GM23338 (cell line): ENCODE data around the gene CHIC1. TPM values are rescaled to one million over a fixed set of nuclear protein-coding genes. Genes with fewer than 3 reads are reported as not detected.
"Not testable (repeated sequence)": the region's sequence is repeated elsewhere in the genome, so short reads cannot be mapped to it uniquely, and the experiment has no call there.

Source experiments
- ATAC-seq: fragments of 200-7000 bp; cut with Tn5 transposase; 3 replicates; pipeline ENCODE4 v1.9.1; 2020
- DNase-seq: peaks from one replicate; pipeline ENCODE4 v3.0.0-alpha.2; 2015; ENCODE audit warnings: low spot score
- H2AFZ ChIP-seq: fragments of 200-600 bp; sonication (generic); 2 replicates; pipeline ENCODE4 v1.8.0; 2016; ENCODE audit warnings: antibody characterized with exemption, mild to moderate bottlenecking, moderate library complexity
- H3F3A ChIP-seq: fragments of 200-600 bp; sonication (generic); replicated peaks from 2 replicates; pipeline ENCODE4 v1.8.0; 2017; ENCODE audit warnings: antibody characterized with exemption, mixed run types, low read depth
- H3K27ac ChIP-seq: fragments of 200-600 bp; sonication (generic); 2 replicates; pipeline ENCODE4 v1.6.1; 2016; ENCODE audit warnings: low read depth
- H3K27me3 ChIP-seq: fragments of 200-600 bp; sonication (generic); 2 replicates; pipeline ENCODE4 v1.8.0; 2016; ENCODE audit warnings: mild to moderate bottlenecking, mixed run types, moderate library complexity; ENCODE audit not compliant: insufficient read depth
- H3K36me3 ChIP-seq: fragments of 200-600 bp; sonication (generic); 2 replicates; pipeline ENCODE4 v1.8.0; 2016; ENCODE audit warnings: mild to moderate bottlenecking; ENCODE audit not compliant: insufficient read depth
- H3K4me1 ChIP-seq: fragments of 200-600 bp; sonication (generic); 2 replicates; pipeline ENCODE4 v1.8.0; 2016; ENCODE audit warnings: mild to moderate bottlenecking, moderate library complexity; ENCODE audit not compliant: insufficient read depth
- H3K4me2 ChIP-seq: fragments of 200-600 bp; sonication (generic); 2 replicates; pipeline ENCODE4 v1.7.1; 2017; ENCODE audit warnings: mixed run types
- H3K4me3 ChIP-seq: fragments of 200-600 bp; sonication (generic); 2 replicates; pipeline ENCODE4 v1.6.1; 2016; ENCODE audit warnings: mixed run types
- H3K79me2 ChIP-seq: fragments of 200-600 bp; sonication (generic); replicated peaks from 2 replicates; pipeline ENCODE4 v1.8.0; 2017; ENCODE audit warnings: mild to moderate bottlenecking; ENCODE audit not compliant: insufficient read depth
- H3K9me2 ChIP-seq: fragments of 200-600 bp; sonication (generic); 2 replicates; pipeline ENCODE4 v1.8.0; 2017; ENCODE audit not compliant: insufficient read depth
- H4K20me1 ChIP-seq: fragments of 200-600 bp; sonication (generic); replicated peaks from 2 replicates; pipeline ENCODE4 v1.8.0; 2017; ENCODE audit warnings: mild to moderate bottlenecking; ENCODE audit not compliant: insufficient read depth
- H3K27ac Mint-ChIP-seq: 2 replicates; pipeline ENCODE4 v1.8.0; 2020; ENCODE audit warnings: inconsistent platforms, mild to moderate bottlenecking, moderate library complexity, mixed read lengths
- H3K27me3 Mint-ChIP-seq: 3 replicates; pipeline ENCODE4 v1.8.0; 2022; ENCODE audit warnings: low read depth, mild to moderate bottlenecking, moderate library complexity, mixed read lengths, inconsistent platforms; ENCODE audit not compliant: insufficient read depth, poor library complexity
- H3K36me3 Mint-ChIP-seq: 3 replicates; pipeline ENCODE4 v1.8.0; 2021; ENCODE audit warnings: low read depth, mild to moderate bottlenecking, inconsistent platforms, moderate library complexity, mixed read lengths
- H3K4me1 Mint-ChIP-seq: 3 replicates; pipeline ENCODE4 v1.8.0; 2020; ENCODE audit warnings: mild to moderate bottlenecking, inconsistent platforms, mixed read lengths
- H3K4me3 Mint-ChIP-seq: 3 replicates; pipeline ENCODE4 v1.8.0; 2021; ENCODE audit warnings: moderate library complexity, mild to moderate bottlenecking, inconsistent platforms, mixed read lengths
- H3K9me3 Mint-ChIP-seq: 3 replicates; pipeline ENCODE4 v1.8.0; 2020; ENCODE audit warnings: moderate library complexity, mild to moderate bottlenecking, inconsistent platforms, mixed read lengths
- JUNB ChIP-seq: IDR thresholded peaks from one replicate; pipeline ENCODE4 v1.6.1; 2016; ENCODE audit warnings: antibody characterized with exemption; ENCODE audit not compliant: unreplicated experiment
- NANOG ChIP-seq: IDR thresholded peaks from 2 replicates; pipeline ENCODE4 v1.6.1; 2016; ENCODE audit warnings: antibody characterized with exemption, borderline replicate concordance
- ZNF331 ChIP-seq: fragments of 250-450 bp; sonication (Bioruptor Pico); IDR thresholded peaks from 2 replicates; pipeline ENCODE4 v1.5.0; 2020; ENCODE audit warnings: low read depth, mild to moderate bottlenecking, moderate library complexity
- polyA plus RNA-seq: library from polyadenylated mRNA; unstranded; fragments of >200 nt; fragmentation: Nextera tagmentation; extraction: Ambion mirVana; gene quantifications from 2 replicates; pipeline ENCODE4 v1.2.1, GENCODE V29; 2016
- total RNA-seq: library from RNA; depleted of rRNA; stranded (reverse); fragments of >200 nt; shearing (Covaris generic); gene quantifications from 2 replicates; pipeline ENCODE4 v1.2.3, GENCODE V29; 2014
- TF ChIP-seq, protein P1 (sequence below): fragments of 250-450 bp; sonication (Bioruptor Pico); IDR thresholded peaks from 2 replicates; pipeline ENCODE4 v1.5.0; 2020; ENCODE audit warnings: mild to moderate bottlenecking, moderate library complexity
- TF ChIP-seq, protein P2 (sequence below): IDR thresholded peaks from 2 replicates; pipeline ENCODE4 v1.6.1; 2016; ENCODE audit warnings: antibody characterized with exemption

The CHIC1 gene
- total and polyA plus RNA-seq, 2 experiments from 2014 or later, result 6.2 to 14.1 TPM

DNA sequence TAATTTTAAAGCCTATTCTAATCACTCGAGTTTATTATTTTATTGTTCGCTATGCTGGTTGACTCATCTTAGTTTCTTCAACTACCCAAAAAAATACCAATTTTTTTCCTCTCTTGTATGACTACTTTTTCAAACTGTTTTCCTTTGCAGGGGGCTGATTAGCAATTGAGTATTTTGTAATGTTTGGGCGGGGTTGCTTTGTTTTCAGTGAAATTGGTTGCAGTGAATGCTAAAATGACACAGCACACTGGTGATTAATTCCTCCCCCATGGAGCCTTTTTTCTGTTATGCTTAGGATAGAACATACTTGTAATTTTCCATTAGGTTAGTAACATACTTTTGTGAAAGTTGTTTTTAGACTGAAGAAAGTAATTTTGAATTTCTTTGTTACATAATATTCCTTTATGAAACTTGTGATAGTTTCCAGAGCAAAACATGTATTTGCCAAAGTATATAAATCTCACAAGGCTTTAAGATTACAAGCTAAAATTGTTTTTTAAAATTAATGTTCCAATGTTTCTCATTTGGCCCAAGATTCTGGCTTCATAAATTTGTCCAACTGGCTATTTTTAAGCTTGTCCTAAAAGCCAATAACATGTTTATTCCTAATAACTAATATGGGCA lies 120.4 kb downstream of the CHIC1 start (continued):
- TF ChIP-seq, protein P1, sequence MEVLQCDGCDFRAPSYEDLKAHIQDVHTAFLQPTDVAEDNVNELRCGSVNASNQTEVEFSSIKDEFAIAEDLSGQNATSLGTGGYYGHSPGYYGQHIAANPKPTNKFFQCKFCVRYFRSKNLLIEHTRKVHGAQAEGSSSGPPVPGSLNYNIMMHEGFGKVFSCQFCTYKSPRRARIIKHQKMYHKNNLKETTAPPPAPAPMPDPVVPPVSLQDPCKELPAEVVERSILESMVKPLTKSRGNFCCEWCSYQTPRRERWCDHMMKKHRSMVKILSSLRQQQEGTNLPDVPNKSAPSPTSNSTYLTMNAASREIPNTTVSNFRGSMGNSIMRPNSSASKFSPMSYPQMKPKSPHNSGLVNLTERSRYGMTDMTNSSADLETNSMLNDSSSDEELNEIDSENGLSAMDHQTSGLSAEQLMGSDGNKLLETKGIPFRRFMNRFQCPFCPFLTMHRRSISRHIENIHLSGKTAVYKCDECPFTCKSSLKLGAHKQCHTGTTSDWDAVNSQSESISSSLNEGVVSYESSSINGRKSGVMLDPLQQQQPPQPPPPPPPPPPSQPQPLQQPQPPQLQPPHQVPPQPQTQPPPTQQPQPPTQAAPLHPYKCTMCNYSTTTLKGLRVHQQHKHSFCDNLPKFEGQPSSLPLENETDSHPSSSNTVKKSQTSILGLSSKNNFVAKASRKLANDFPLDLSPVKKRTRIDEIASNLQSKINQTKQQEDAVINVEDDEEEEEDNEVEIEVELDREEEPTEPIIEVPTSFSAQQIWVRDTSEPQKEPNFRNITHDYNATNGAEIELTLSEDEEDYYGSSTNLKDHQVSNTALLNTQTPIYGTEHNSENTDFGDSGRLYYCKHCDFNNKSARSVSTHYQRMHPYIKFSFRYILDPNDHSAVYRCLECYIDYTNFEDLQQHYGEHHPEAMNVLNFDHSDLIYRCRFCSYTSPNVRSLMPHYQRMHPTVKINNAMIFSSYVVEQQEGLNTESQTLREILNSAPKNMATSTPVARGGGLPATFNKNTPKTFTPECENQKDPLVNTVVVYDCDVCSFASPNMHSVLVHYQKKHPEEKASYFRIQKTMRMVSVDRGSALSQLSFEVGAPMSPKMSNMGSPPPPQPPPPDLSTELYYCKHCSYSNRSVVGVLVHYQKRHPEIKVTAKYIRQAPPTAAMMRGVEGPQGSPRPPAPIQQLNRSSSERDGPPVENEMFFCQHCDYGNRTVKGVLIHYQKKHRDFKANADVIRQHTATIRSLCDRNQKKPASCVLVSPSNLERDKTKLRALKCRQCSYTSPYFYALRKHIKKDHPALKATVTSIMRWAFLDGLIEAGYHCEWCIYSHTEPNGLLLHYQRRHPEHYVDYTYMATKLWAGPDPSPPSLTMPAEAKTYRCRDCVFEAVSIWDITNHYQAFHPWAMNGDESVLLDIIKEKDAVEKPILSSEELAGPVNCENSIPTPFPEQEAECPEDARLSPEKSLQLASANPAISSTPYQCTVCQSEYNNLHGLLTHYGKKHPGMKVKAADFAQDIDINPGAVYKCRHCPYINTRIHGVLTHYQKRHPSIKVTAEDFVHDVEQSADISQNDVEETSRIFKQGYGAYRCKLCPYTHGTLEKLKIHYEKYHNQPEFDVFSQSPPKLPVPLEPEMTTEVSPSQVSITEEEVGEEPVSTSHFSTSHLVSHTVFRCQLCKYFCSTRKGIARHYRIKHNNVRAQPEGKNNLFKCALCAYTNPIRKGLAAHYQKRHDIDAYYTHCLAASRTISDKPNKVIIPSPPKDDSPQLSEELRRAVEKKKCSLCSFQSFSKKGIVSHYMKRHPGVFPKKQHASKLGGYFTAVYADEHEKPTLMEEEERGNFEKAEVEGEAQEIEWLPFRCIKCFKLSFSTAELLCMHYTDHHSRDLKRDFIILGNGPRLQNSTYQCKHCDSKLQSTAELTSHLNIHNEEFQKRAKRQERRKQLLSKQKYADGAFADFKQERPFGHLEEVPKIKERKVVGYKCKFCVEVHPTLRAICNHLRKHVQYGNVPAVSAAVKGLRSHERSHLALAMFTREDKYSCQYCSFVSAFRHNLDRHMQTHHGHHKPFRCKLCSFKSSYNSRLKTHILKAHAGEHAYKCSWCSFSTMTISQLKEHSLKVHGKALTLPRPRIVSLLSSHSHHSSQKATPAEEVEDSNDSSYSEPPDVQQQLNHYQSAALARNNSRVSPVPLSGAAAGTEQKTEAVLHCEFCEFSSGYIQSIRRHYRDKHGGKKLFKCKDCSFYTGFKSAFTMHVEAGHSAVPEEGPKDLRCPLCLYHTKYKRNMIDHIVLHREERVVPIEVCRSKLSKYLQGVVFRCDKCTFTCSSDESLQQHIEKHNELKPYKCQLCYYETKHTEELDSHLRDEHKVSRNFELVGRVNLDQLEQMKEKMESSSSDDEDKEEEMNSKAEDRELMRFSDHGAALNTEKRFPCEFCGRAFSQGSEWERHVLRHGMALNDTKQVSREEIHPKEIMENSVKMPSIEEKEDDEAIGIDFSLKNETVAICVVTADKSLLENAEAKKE (CRISPR knock-in tag), result no peak
- TF ChIP-seq NANOG (no peak), ZNF331 (no peak), JUNB (no peak)
- TF ChIP-seq, protein P2, sequence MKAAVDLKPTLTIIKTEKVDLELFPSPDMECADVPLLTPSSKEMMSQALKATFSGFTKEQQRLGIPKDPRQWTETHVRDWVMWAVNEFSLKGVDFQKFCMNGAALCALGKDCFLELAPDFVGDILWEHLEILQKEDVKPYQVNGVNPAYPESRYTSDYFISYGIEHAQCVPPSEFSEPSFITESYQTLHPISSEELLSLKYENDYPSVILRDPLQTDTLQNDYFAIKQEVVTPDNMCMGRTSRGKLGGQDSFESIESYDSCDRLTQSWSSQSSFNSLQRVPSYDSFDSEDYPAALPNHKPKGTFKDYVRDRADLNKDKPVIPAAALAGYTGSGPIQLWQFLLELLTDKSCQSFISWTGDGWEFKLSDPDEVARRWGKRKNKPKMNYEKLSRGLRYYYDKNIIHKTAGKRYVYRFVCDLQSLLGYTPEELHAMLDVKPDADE, result no peak

DNA sequence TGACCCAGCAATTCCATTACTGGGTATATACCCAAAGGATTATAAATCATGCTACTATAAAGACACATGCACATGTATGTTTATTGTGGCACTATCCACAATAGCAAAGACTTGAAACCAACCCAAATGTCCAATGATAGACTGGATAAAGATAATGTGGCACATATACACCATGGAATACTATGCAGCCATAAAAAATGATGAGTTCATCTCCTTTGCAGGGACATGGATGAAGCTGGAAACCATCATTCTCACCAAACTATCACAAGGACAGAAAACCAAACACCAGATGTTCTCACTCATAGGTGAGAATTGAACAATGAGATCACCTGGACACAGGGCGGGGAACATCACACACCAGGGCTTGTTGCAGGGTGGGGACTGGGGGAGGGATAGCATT lies 144.0 kb downstream of the CHIC1 start:
- not testable (repeated sequence) for H3K4me1 Mint-ChIP-seq, H3K27me3 Mint-ChIP-seq, H3K4me1 ChIP-seq, H3F3A ChIP-seq, H4K20me1 ChIP-seq, H3K4me3 ChIP-seq, H3K36me3 ChIP-seq, H3K9me2 ChIP-seq, H3K27ac Mint-ChIP-seq, H3K27ac ChIP-seq, H3K4me3 Mint-ChIP-seq, DNase-seq, ATAC-seq, H2AFZ ChIP-seq, H3K79me2 ChIP-seq, H3K27me3 ChIP-seq, H3K4me2 ChIP-seq
- peaks cover 46% of the 10 kb centered on the region; the same call in 2 of the 3 replicates for H3K36me3 Mint-ChIP-seq
- H3K9me3 Mint-ChIP-seq, result peaks cover 60% of the 10 kb centered on the region
